Spleen (tissue), 11 donors: ENCODE data around the gene ANKFY1. TPM values are rescaled to one million over a fixed set of nuclear protein-coding genes. Genes with fewer than 3 reads are reported as not detected.

Experiments used
- DNase-seq: peaks from one replicate; pipeline ENCODE4 v3.0.0-alpha.2; 2020
- H3K27ac ChIP-seq, 8 donors: fragments of 200-600 bp; sonication (generic) in 7 of 8; 1 replicate in 4 of 8; 2 replicates in 4 of 8; pipeline versions ENCODE4 v1.5.0 to v1.8.0; 2016 to 2021; ENCODE audit warnings: inconsistent platforms in 4 of 8, mild to moderate bottlenecking in 4 of 8, moderate library complexity in 1 of 8
- H3K27me3 ChIP-seq, 7 donors: fragments of 200-600 bp; sonication (generic) in 6 of 7; replicated peaks in 1 of 7; 1 replicate in 4 of 7; 2 replicates in 3 of 7; pipeline versions ENCODE4 v1.5.0 to v1.8.0; 2016 to 2021; ENCODE audit warnings: inconsistent platforms in 3 of 7, mild to moderate bottlenecking in 1 of 7
- H3K36me3 ChIP-seq, 6 donors: fragments of 200-600 bp; sonication (generic) in 5 of 6; 1 replicate in 4 of 6; 2 replicates in 2 of 6; pipeline versions ENCODE4 v1.5.0 to v1.8.0; 2016 to 2021; ENCODE audit warnings: inconsistent platforms in 2 of 6
- H3K4me1 ChIP-seq, 6 donors: fragments of 200-600 bp; sonication (generic) in 5 of 6; 1 replicate in 3 of 6; 2 replicates in 3 of 6; pipeline versions ENCODE4 v1.5.0 to v1.8.0; 2016 to 2021; ENCODE audit warnings: inconsistent platforms in 3 of 6
- H3K4me3 ChIP-seq, 8 donors: fragments of 200-600 bp; sonication (generic) in 7 of 8; 1 replicate in 4 of 8; 2 replicates in 4 of 8; pipeline versions ENCODE4 v1.5.0 to v1.8.0; 2016 to 2021; ENCODE audit warnings: inconsistent platforms in 4 of 8, mild to moderate bottlenecking in 4 of 8, moderate library complexity in 2 of 8
- H3K9me3 ChIP-seq, 8 donors: fragments of 200-600 bp; sonication (generic) in 7 of 8; 1 replicate in 4 of 8; 2 replicates in 4 of 8; pipeline versions ENCODE4 v1.5.0 to v1.8.0; 2016 to 2021; ENCODE audit warnings: inconsistent platforms in 4 of 8
- CTCF ChIP-seq, 11 experiments: fragments of 200-600 bp in 7 of 11; fragments of 450-650 bp in 4 of 11; sonication (generic) in 4 of 11; IDR thresholded peaks in 8 of 11; conservative IDR thresholded peaks in 3 of 11; 1 replicate in 7 of 11; 2 replicates in 4 of 11; pipeline versions ENCODE4 v1.4.0 to v1.8.0; 2016 to 2021; ENCODE audit warnings: antibody characterized with exemption in 11 of 11, inconsistent platforms in 4 of 11, mild to moderate bottlenecking in 1 of 11
- POLR2A ChIP-seq, 3 donors: fragments of 450-650 bp; IDR thresholded peaks; one replicate each; pipeline ENCODE4 v1.5.1; 2017; ENCODE audit warnings: antibody characterized with exemption in 3 of 3, mild to moderate bottlenecking in 1 of 3
- POLR2AphosphoS5 ChIP-seq, 3 donors: sonication (generic); formaldehyde crosslinking; IDR thresholded peaks; one replicate each; pipeline ENCODE4 v1.5.1; 2017; ENCODE audit warnings: antibody characterized with exemption in 3 of 3
- WGBS, 5 donors: extraction: QIAGEN DNeasy Blood & Tissue Kit in 3 of 5; methylation state at CpG; one replicate each; pipeline versions ENCODE4 v1.1.5 to v1.1.7; 2013 to 2018; 5-methylcytosine and 5-hydroxymethylcytosine counted together
- intact Hi-C: fragments of 100-400 bp; cut with DNase I; formaldehyde crosslinking; loops from one replicate; pipeline ENCODE4 v1.15.0; 2023; ENCODE audit warnings: low total_unique reads
- polyA plus RNA-seq, 3 donors: library from polyadenylated mRNA; stranded (reverse); fragments of 200-250 nt; gene quantifications; one replicate each; pipeline ENCODE4 v1.2.1, GENCODE V29; 2013
- total RNA-seq, 7 donors: library from RNA; depleted of rRNA in 3 of 7; stranded (reverse); fragments of >200 nt in 3 of 7; fragmentation: NEBNext Ultra II Directional in 4 of 7; extraction: Animal tissue kit (Norgen Biotek cat#: 25700) in 4 of 7; gene quantifications; one replicate each; pipeline versions ENCODE4 v1.1.0 to v1.2.1, GENCODE V29; 2016 to 2021
- donor health status: healthy with polysubstance abuse.
- donor health status: DM: no; HTN: no; CAD: no; lungs with moderate emphysema.
- donor health status: DM: no; HTN: no; CAD: no.
- donor health status: Bipolar disorder and iron deficiency.
- donor health status: healthy.
- donor health status: DM: no; HTN: no; CAD: no.
- donor health status: DM: yes; HTN: yes; CAD: no.

ANKFY1 gene
- total and polyA plus RNA-seq, 10 donors, result 6.1 to 81.5 (median 51.7) TPM

GRCh38 chr17:4170639-4171280 is 93.0 kb downstream of the ANKFY1 start:
- H3K9me3 ChIP-seq, result no peaks in the 10 kb centered on the region
- TF ChIP-seq POLR2AphosphoS5 (IDR thresholded peaks at IDR 0.05) (peak in 1 of 3 donors; percentile 31), CTCF (IDR thresholded peaks at IDR 0.05 in 8 of 11, conservative IDR thresholded peaks at IDR 0.05 in 3 of 11) (no peak)
- 92 to 97% (median 94%) methylated on average over 27 of the region's 27 CpGs for WGBS, 5 donors
- H3K4me3 ChIP-seq, result no peak overlapping the region
- H3K27me3 ChIP-seq, result no peaks in the 10 kb centered on the region
- no peak overlapping the region for H3K27ac ChIP-seq
- peaks cover 0 to 34% (median 8%) of the 10 kb centered on the region in 6 donors for H3K4me1 ChIP-seq
- intact Hi-C loops, result no loop called here
- peaks cover 23 to 100% (median 96%) of the 10 kb centered on the region in 6 donors for H3K36me3 ChIP-seq
- peak; percentile 60 for DNase-seq

- intact Hi-C loops, result no loop called here
- Histone ChIP-seq H3K36me3 (peaks cover 16 to 99% (median 84%) of the 10 kb centered on the region in 6 donors), H3K9me3 (no peaks in the 10 kb centered on the region), H3K27ac (peak overlapping the region in 2 of 8 donors; percentile 9 to 16), H3K4me1 (peaks cover 0 to 18% (median 2%) of the 10 kb centered on the region in 6 donors), H3K27me3 (no peaks in the 10 kb centered on the region), H3K4me3 (no peak overlapping the region)
- DNase-seq, result peak; percentile 73
- WGBS, 5 donors, result 65 to 85% (median 76%) methylated on average over 12 of the region's 12 CpGs
- no peak for TF ChIP-seq CTCF (IDR thresholded peaks at IDR 0.05 in 8 of 11, conservative IDR thresholded peaks at IDR 0.05 in 3 of 11)
- TF ChIP-seq POLR2AphosphoS5 (IDR thresholded peaks at IDR 0.05), result peak in 1 of 3 donors; percentile 42
- no peak for TF ChIP-seq POLR2A (IDR thresholded peaks at IDR 0.05)
Measured at GRCh38 chr17:4167786-4168185, 96.0 kb downstream of the ANKFY1 start.

GRCh38 chr17:4166419-4166818 is 97.4 kb downstream of the ANKFY1 start:
- H3K4me1 ChIP-seq, result peaks cover 0 to 31% (median 10%) of the 10 kb centered on the region in 6 donors
- WGBS, 5 donors, result 88 to 96% (median 95%) methylated on average over 8 of the region's 8 CpGs
- peaks cover 12 to 89% (median 70%) of the 10 kb centered on the region in 6 donors for H3K36me3 ChIP-seq
- H3K27me3 ChIP-seq, result no peaks in the 10 kb centered on the region
- no peak overlapping the region for H3K4me3 ChIP-seq
- intact Hi-C loops, result no loop called here
- DNase-seq, result no peak
- no peak overlapping the region for H3K27ac ChIP-seq
- no peaks in the 10 kb centered on the region for H3K9me3 ChIP-seq
- TF ChIP-seq CTCF (IDR thresholded peaks at IDR 0.05 in 8 of 11, conservative IDR thresholded peaks at IDR 0.05 in 3 of 11) (no peak), POLR2AphosphoS5 (IDR thresholded peaks at IDR 0.05) (peak in 1 of 3 donors; percentile 26), POLR2A (IDR thresholded peaks at IDR 0.05) (no peak)

GRCh38 chr17:4165301-4166010 is 98.3 kb downstream of the ANKFY1 start:
- no peak overlapping the region for H3K27ac ChIP-seq
- 93 to 96% (median 95%) methylated on average over 10 of the region's 10 CpGs for WGBS, 5 donors

More at GRCh38 chr17:4165301-4166010, 98.3 kb downstream of the ANKFY1 start:
- H3K4me3 ChIP-seq, result no peak overlapping the region
- H3K27me3 ChIP-seq, result no peaks in the 10 kb centered on the region
- no peaks in the 10 kb centered on the region for H3K9me3 ChIP-seq
- peaks cover 0 to 38% (median 12%) of the 10 kb centered on the region in 6 donors for H3K4me1 ChIP-seq
- DNase-seq, result no peak
- peaks cover 11 to 87% (median 60%) of the 10 kb centered on the region in 6 donors for H3K36me3 ChIP-seq
- TF ChIP-seq CTCF (IDR thresholded peaks at IDR 0.05 in 8 of 11, conservative IDR thresholded peaks at IDR 0.05 in 3 of 11), result no peak
- TF ChIP-seq POLR2AphosphoS5 (IDR thresholded peaks at IDR 0.05), result no peak
- TF ChIP-seq POLR2A (IDR thresholded peaks at IDR 0.05), result no peak
- intact Hi-C loops, result no loop called here
